GM12878 (cell line): ENCODE results near the gene PLPP7.

Experiments used
- CEBPB ChIP-seq, 2 experiments: fragments of 150-350 bp in 1 of 2; IDR thresholded peaks; 2 replicates each; pipeline ENCODE4 v1.6.1; 2012 to 2014; ENCODE audit warnings: low read depth in 2 of 2, low read length in 2 of 2, borderline replicate concordance in 1 of 2, inconsistent platforms in 1 of 2
- CTCF ChIP-seq, 3 experiments: IDR thresholded peaks in 2 of 3; conservative IDR thresholded peaks in 1 of 3; 2 replicates each; pipeline ENCODE4 v1.5.1; 2011; ENCODE audit warnings: low read depth in 3 of 3, low read length in 3 of 3, mild to moderate bottlenecking in 3 of 3, control low read depth in 2 of 3, moderate library complexity in 2 of 3, inconsistent platforms in 1 of 3, mixed read lengths in 1 of 3; ENCODE audit not compliant: control insufficient read depth in 2 of 3, insufficient read depth in 1 of 3; ENCODE audit errors: extremely low read depth in 1 of 3
- CUX1 ChIP-seq: IDR thresholded peaks from 2 replicates; pipeline ENCODE4 v1.6.1; 2012; ENCODE audit warnings: improper control_type of control experiment, low read depth, low read length; ENCODE audit not compliant: insufficient replicate concordance
- GABPA ChIP-seq: IDR thresholded peaks from 2 replicates; pipeline ENCODE4 v1.6.1; 2014; ENCODE audit warnings: antibody characterized with exemption, low read depth, mild to moderate bottlenecking, inconsistent platforms
- MYC ChIP-seq: IDR thresholded peaks from 2 replicates; pipeline ENCODE4 v1.6.1; 2011; ENCODE audit warnings: mild to moderate bottlenecking, low read length, moderate library complexity, inconsistent platforms; ENCODE audit not compliant: insufficient read depth, insufficient replicate concordance, insufficient read length, severe bottlenecking
- POLR2A ChIP-seq: IDR thresholded peaks from 2 replicates; pipeline ENCODE4 v1.6.1; 2011; ENCODE audit warnings: low read depth, mild to moderate bottlenecking, low read length
- RAD21 ChIP-seq: IDR thresholded peaks from 2 replicates; pipeline ENCODE4 v1.6.1; 2011; ENCODE audit warnings: mild to moderate bottlenecking, low read depth, low read length, moderate library complexity; ENCODE audit not compliant: insufficient read depth
- SUPT20H ChIP-seq: IDR thresholded peaks from 2 replicates; pipeline ENCODE4 v1.6.1; 2011; ENCODE audit warnings: low read depth, mild to moderate bottlenecking, low read length, moderate library complexity, borderline replicate concordance; ENCODE audit not compliant: control insufficient read depth

- TF ChIP-seq CUX1 (no peak), GABPA (no peak), CTCF (IDR thresholded peaks at IDR 0.05 in 2 of 3, conservative IDR thresholded peaks at IDR 0.05 in 1 of 3; ENCODE audit: control insufficient read depth in 2 of 3, extremely low read depth in 1 of 3, insufficient read depth in 1 of 3, low read depth in 3 of 3, low read length in 3 of 3) (no peak), SUPT20H (no peak), POLR2A (no peak), MYC (no peak), CEBPB (IDR thresholded peaks at IDR 0.05; ENCODE audit: borderline replicate concordance in 1 of 2, low read depth in 2 of 2, low read length in 2 of 2) (no peak), RAD21 (no peak)
Observed at GRCh38 chr9:131279863-131280570, 9.5 kb upstream of the PLPP7 start.
